ENCODE data around the gene ATOH1.

- TF ChIP-seq SUZ12 (IDR thresholded peaks at IDR 0.05; ENCODE audit: extremely low read depth, insufficient read depth, insufficient read length) (no peak), YY1 (IDR thresholded peaks at IDR 0.05; ENCODE audit: insufficient read depth, insufficient read length) (no peak), ZNF274 (IDR thresholded peaks at IDR 0.05; ENCODE audit: low read depth, low read length) (no peak)
Measured at GRCh38 chr4:93839704-93840103, 11.2 kb downstream of the ATOH1 start.

Measured in NT2/D1 (cell line).